BLaER1 treated with 17β-estradiol and CSF1 and Interleukin-3, amounts not matched to agents 10 nM and 100 nM (cell line): Measurements from ENCODE around the gene PCDH1.

Experiments
- H3K27ac ChIP-seq, 11 experiments: shearing (Covaris generic); formaldehyde crosslinking; 2 replicates each; pipeline ENCODE4 v1.8.1; 2022
- H3K27me3 ChIP-seq, 11 experiments: shearing (Covaris generic); formaldehyde crosslinking; 2 replicates each; pipeline ENCODE4 v1.8.1; 2022
- H3K36me3 ChIP-seq, 11 experiments: shearing (Covaris generic); formaldehyde crosslinking; 2 replicates each; pipeline ENCODE4 v1.8.1; 2022
- H3K4me1 ChIP-seq, 10 experiments: shearing (Covaris generic); formaldehyde crosslinking; 2 replicates each; pipeline ENCODE4 v1.8.1; 2022
- H3K4me2 ChIP-seq, 11 experiments: shearing (Covaris generic); formaldehyde crosslinking; 2 replicates each; pipeline ENCODE4 v1.8.1; 2022
- H3K4me3 ChIP-seq, 10 experiments: shearing (Covaris generic); formaldehyde crosslinking; 2 replicates each; pipeline ENCODE4 v1.8.1; 2022
- H3K9ac ChIP-seq, 11 experiments: shearing (Covaris generic); formaldehyde crosslinking; 2 replicates each; pipeline ENCODE4 v1.8.1; 2022
- H3K9me3 ChIP-seq, 11 experiments: shearing (Covaris generic); formaldehyde crosslinking; replicated peaks in 1 of 11; 2 replicates each; pipeline ENCODE4 v1.8.1; 2022
- H4K20me1 ChIP-seq, 11 experiments: shearing (Covaris generic); formaldehyde crosslinking; 2 replicates each; pipeline ENCODE4 v1.8.1; 2022
- Cebpa-rat ChIP-seq, 11 experiments: shearing (Covaris generic); IDR thresholded peaks; 2 replicates each; pipeline ENCODE4 v1.8.1; 2022

PCDH1 gene

GRCh38 chr5:141916522-141916921 lies 38.3 kb upstream of the PCDH1 start:
- Histone ChIP-seq H3K9ac (no peak overlapping the region), H3K27ac (no peak overlapping the region), H3K4me3 (no peak overlapping the region), H3K27me3 (peaks cover 23 to 36% (median 29%) of the 10 kb centered on the region in 11 experiments), H3K9me3 (no peaks in the 10 kb centered on the region), H3K4me1 (peaks cover 10 to 46% (median 14%) of the 10 kb centered on the region in 10 experiments; a peak in 19 of 20 replicates), H3K36me3 (no peaks in the 10 kb centered on the region), H3K4me2 (peak overlapping the region in 3 of 11 experiments; percentile 39 to 73 (median 61); a peak in 6 of 22 replicates), H4K20me1 (no peaks in the 10 kb centered on the region)
- no peak for TF ChIP-seq Cebpa-rat (IDR thresholded peaks at IDR 0.05)

GRCh38 chr5:141915881-141916336 lies 37.7 kb upstream of the PCDH1 start:
- no peak for TF ChIP-seq Cebpa-rat (IDR thresholded peaks at IDR 0.05)
- peaks cover 23 to 36% (median 29%) of the 10 kb centered on the region in 11 experiments for H3K27me3 ChIP-seq
- H3K4me2 ChIP-seq = peak overlapping the region in 3 of 11 experiments; percentile 39 to 73 (median 61); a peak in 4 of 22 replicates
- H3K9ac ChIP-seq = no peak overlapping the region
- peaks cover 10 to 46% (median 14%) of the 10 kb centered on the region in 10 experiments; a peak in 19 of 20 replicates for H3K4me1 ChIP-seq
- H4K20me1 ChIP-seq = no peaks in the 10 kb centered on the region
- H3K4me3 ChIP-seq = no peak overlapping the region
- no peaks in the 10 kb centered on the region for H3K9me3 ChIP-seq
- H3K36me3 ChIP-seq = no peaks in the 10 kb centered on the region
- no peak overlapping the region for H3K27ac ChIP-seq

GRCh38 chr5:141914797-141915196 lies 36.6 kb upstream of the PCDH1 start:
- Histone ChIP-seq H3K4me1 (peaks cover 10 to 43% (median 14%) of the 10 kb centered on the region in 10 experiments; a peak in 19 of 20 replicates), H4K20me1 (no peaks in the 10 kb centered on the region), H3K27me3 (peaks cover 23 to 36% (median 29%) of the 10 kb centered on the region in 11 experiments), H3K4me3 (no peak overlapping the region), H3K4me2 (0 out of 22 replicates have a peak overlapping the region, but pooled peaks of 1 of the 11 experiments have one; percentile 74), H3K9me3 (no peaks in the 10 kb centered on the region), H3K27ac (no peak overlapping the region), H3K36me3 (no peaks in the 10 kb centered on the region), H3K9ac (no peak overlapping the region)
- no peak for TF ChIP-seq Cebpa-rat (IDR thresholded peaks at IDR 0.05)

DNA sequence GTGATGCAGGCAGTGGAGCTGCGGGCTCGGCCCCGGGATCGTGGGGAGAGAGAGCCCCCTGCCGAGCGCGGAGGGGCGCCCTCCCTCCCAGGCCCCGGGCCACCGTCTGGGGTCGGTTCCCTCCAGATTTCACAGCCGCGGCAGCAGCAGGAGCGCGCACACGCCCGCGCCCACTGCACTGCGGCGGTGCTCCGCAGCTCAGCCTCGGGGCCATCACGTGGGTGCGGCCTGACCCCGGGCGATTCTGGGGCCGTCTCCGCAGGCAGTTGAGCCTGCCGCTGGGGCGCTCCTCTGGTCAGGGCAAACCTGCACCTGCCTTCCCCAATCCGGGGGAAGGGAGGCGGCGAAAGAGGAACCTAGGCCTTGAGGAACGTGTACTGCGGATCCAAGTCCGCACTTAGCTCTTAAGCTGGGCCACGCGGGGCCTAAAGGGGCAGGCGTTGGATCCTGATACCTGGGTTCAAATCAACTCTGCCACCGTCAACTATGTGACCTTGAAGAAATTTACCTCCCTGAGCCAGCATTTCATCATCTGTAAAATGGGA lies 36.1 kb upstream of the PCDH1 start:
- H3K4me3 ChIP-seq = peak overlapping the region in 8 of 10 experiments; percentile 5 to 52 (median 26); a peak in 10 of 20 replicates

GRCh38 chr5:141913560-141914198 lies 35.5 kb upstream of the PCDH1 start:
- H3K4me1 ChIP-seq = peaks cover 10 to 34% (median 14%) of the 10 kb centered on the region in 10 experiments; a peak in 19 of 20 replicates
- H4K20me1 ChIP-seq = no peaks in the 10 kb centered on the region
- H3K4me2 ChIP-seq = peak overlapping the region; percentile 60 to 83 (median 67)
- no peaks in the 10 kb centered on the region for H3K9me3 ChIP-seq
- peak overlapping the region in 8 of 11 experiments; percentile 4 to 46 (median 28); a peak in 8 of 22 replicates for H3K9ac ChIP-seq
- H3K36me3 ChIP-seq = no peaks in the 10 kb centered on the region
- no peak overlapping the region for H3K27ac ChIP-seq
- peaks cover 23 to 36% (median 29%) of the 10 kb centered on the region in 11 experiments for H3K27me3 ChIP-seq
- peak overlapping the region in 8 of 10 experiments; percentile 5 to 52 (median 26); a peak in 9 of 20 replicates for H3K4me3 ChIP-seq
- TF ChIP-seq Cebpa-rat (IDR thresholded peaks at IDR 0.05) = no peak

More for the DNA sequence above, 36.1 kb upstream of the PCDH1 start:
- Histone ChIP-seq H3K4me2 (peak overlapping the region; percentile 60 to 83 (median 67)), H3K9me3 (no peaks in the 10 kb centered on the region), H3K4me1 (peaks cover 10 to 38% (median 14%) of the 10 kb centered on the region in 10 experiments; a peak in 19 of 20 replicates), H3K27ac (no peak overlapping the region), H3K27me3 (peaks cover 23 to 36% (median 29%) of the 10 kb centered on the region in 11 experiments), H3K9ac (peak overlapping the region in 8 of 11 experiments; percentile 4 to 46 (median 28); a peak in 8 of 22 replicates), H4K20me1 (no peaks in the 10 kb centered on the region), H3K36me3 (no peaks in the 10 kb centered on the region)
- TF ChIP-seq Cebpa-rat (IDR thresholded peaks at IDR 0.05) = no peak

- H3K27me3 ChIP-seq = peaks cover 23 to 32% (median 29%) of the 10 kb centered on the region in 11 experiments
- no peak overlapping the region for H3K9ac ChIP-seq
- no peak overlapping the region for H3K4me2 ChIP-seq
- no peaks in the 10 kb centered on the region for H3K36me3 ChIP-seq
- H4K20me1 ChIP-seq = no peaks in the 10 kb centered on the region
- TF ChIP-seq Cebpa-rat (IDR thresholded peaks at IDR 0.05) = no peak
- no peak overlapping the region for H3K27ac ChIP-seq
- peaks cover 5 to 15% (median 11%) of the 10 kb centered on the region in 11 experiments; a peak in 16 of 22 replicates for H3K9me3 ChIP-seq
- peaks cover 10 to 26% (median 14%) of the 10 kb centered on the region in 10 experiments; a peak in 19 of 20 replicates for H3K4me1 ChIP-seq
- no peak overlapping the region for H3K4me3 ChIP-seq
Measured at GRCh38 chr5:141910271-141910673, 32.1 kb upstream of the PCDH1 start.

- Histone ChIP-seq H3K27ac (no peak overlapping the region), H3K4me1 (peaks cover 9 to 24% (median 12%) of the 10 kb centered on the region in 10 experiments; a peak in 19 of 20 replicates), H3K36me3 (no peaks in the 10 kb centered on the region), H3K9ac (no peak overlapping the region), H3K4me2 (no peak overlapping the region), H3K9me3 (peaks cover 5 to 15% (median 12%) of the 10 kb centered on the region in 11 experiments; a peak in 16 of 22 replicates), H3K4me3 (no peak overlapping the region), H4K20me1 (no peaks in the 10 kb centered on the region), H3K27me3 (peaks cover 16 to 21% (median 19%) of the 10 kb centered on the region in 11 experiments)
- TF ChIP-seq Cebpa-rat (IDR thresholded peaks at IDR 0.05) = no peak
Measured at GRCh38 chr5:141909212-141909611, 31.0 kb upstream of the PCDH1 start.

DNA sequence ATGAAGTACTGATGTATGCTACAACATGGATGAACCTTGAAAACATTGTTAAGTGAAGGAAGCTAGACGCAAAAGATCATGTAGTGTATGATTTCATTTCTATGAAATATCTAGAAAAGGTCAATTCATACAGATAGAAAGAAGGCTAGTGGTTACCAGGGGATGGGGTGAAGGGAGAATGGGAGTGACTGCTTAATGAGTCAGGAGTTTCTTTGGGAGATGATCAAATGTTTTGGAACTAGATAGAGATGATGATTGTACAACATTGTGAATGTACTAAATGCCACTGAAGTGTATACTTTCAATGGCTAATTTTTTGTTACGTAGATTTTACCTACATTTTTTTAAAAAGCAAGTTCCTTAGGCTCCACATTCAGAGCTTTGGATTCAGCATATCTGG lies 30.6 kb upstream of the PCDH1 start:
- Histone ChIP-seq H3K4me1 (peaks cover 5 to 24% (median 10%) of the 10 kb centered on the region in 10 experiments; a peak in 19 of 20 replicates), H3K4me2 (no peak overlapping the region), H3K36me3 (no peaks in the 10 kb centered on the region), H3K27ac (no peak overlapping the region), H4K20me1 (no peaks in the 10 kb centered on the region), H3K4me3 (no peak overlapping the region), H3K9ac (no peak overlapping the region), H3K9me3 (peaks cover 5 to 15% (median 12%) of the 10 kb centered on the region in 11 experiments; a peak in 16 of 22 replicates), H3K27me3 (peaks cover 12 to 17% (median 15%) of the 10 kb centered on the region in 11 experiments)
- no peak for TF ChIP-seq Cebpa-rat (IDR thresholded peaks at IDR 0.05)

DNA sequence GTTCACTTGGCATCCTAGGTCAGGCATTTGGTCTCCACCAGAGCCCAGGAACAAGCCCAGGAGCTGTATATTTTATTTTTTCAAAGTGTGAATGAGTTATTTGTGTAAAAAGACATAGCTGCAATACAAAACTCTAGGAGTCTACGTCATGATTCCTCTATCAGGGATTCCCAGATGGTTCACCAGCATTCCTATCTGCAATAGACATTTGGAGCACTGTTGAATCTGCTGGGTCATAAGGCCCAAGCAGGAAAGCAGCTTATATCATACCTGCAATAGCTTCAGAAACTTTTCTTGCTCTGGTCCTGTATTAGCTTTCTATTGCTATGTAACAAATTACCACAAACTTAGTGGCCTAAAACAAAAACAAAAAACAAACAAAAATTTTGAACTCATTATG lies 28.8 kb upstream of the PCDH1 start:
- no peaks in the 10 kb centered on the region for H4K20me1 ChIP-seq
- no peaks in the 10 kb centered on the region for H3K27me3 ChIP-seq
- no peak for TF ChIP-seq Cebpa-rat (IDR thresholded peaks at IDR 0.05)
- H3K36me3 ChIP-seq = no peaks in the 10 kb centered on the region
- peaks cover 0 to 32% (median 8%) of the 10 kb centered on the region in 10 experiments; a peak in 12 of 20 replicates for H3K4me1 ChIP-seq
- peaks cover 5 to 15% (median 12%) of the 10 kb centered on the region in 11 experiments; a peak in 16 of 22 replicates for H3K9me3 ChIP-seq
- no peak overlapping the region for H3K4me3 ChIP-seq
- H3K27ac ChIP-seq = no peak overlapping the region
- H3K4me2 ChIP-seq = peak overlapping the region in 3 of 11 experiments; percentile 8 to 33 (median 18); a peak in 5 of 22 replicates
- H3K9ac ChIP-seq = no peak overlapping the region
